AG04449 (cell line): ENCODE measurements around the gene SHB.
A peak's percentile ranks its signal among the peaks of the same experiment; 100 is the strongest.

Experiments
- CTCF ChIA-PET: fragments of 350-600 bp; formaldehyde crosslinking; extraction: SDS; loops from one replicate; lab custom pipeline; 2021; ENCODE audit warnings: antibody characterized with exemption; lab: Yijun Ruan, JAX
- POLR2A ChIA-PET: fragments of 400-600, 350-600 bp; formaldehyde crosslinking; extraction: SDS; loops from one replicate; lab custom pipeline; 2020; ENCODE audit warnings: antibody characterized with exemption, inconsistent platforms; lab: Yijun Ruan, JAX
- DNase-seq: peaks from one replicate; pipeline ENCODE4 v3.0.0-alpha.2; 2010; ENCODE audit warnings: low read depth, low spot score
- H3K4me3 ChIP-seq: 2 replicates; pipeline ENCODE4 v1.5.1; 2011; ENCODE audit warnings: low read depth, mild to moderate bottlenecking, control low read depth, low read length
- CTCF ChIP-seq: IDR thresholded peaks from one replicate; pipeline ENCODE4 v1.5.1; 2011; ENCODE audit warnings: mild to moderate bottlenecking, moderate library complexity, low read length, control low read depth, inconsistent platforms; ENCODE audit not compliant: insufficient read depth; ENCODE audit errors: missing control alignments

The SHB gene

GRCh38 chr9:37979844-37980243 lies 89.2 kb downstream of the SHB start:
- TF ChIP-seq CTCF, result no peak
- no peak for DNase-seq
- CTCF ChIA-PET, result no interaction called here
- no peak overlapping the region for H3K4me3 ChIP-seq
- POLR2A ChIA-PET, result no interaction called here

GRCh38 chr9:37978983-37979382 lies 90.0 kb downstream of the SHB start:
- CTCF ChIA-PET, result interaction anchor here (0.8 to 1.2 kb wide), 2 partner anchors 11 to 106 kb away, joined by 3 to 4 read pairs; no protein-coding TSS in a partner anchor
- H3K4me3 ChIP-seq, result no peak overlapping the region
- POLR2A ChIA-PET, result no interaction called here
- DNase-seq, result no peak
- TF ChIP-seq CTCF, result no peak

GRCh38 chr9:37978481-37978864 lies 90.6 kb downstream of the SHB start:
- CTCF ChIA-PET, result interaction anchor here (0.8 to 1.2 kb wide), 4 partner anchors 10 to 106 kb away, joined by 3 to 4 read pairs (median 3); no protein-coding TSS in a partner anchor
- DNase-seq, result no peak
- no peak overlapping the region for H3K4me3 ChIP-seq
- POLR2A ChIA-PET, result no interaction called here
- no peak for TF ChIP-seq CTCF

GRCh38 chr9:37977851-37978480 lies 91.1 kb downstream of the SHB start:
- POLR2A ChIA-PET, result no interaction called here
- DNase-seq, result no peak
- no peak overlapping the region for H3K4me3 ChIP-seq
- TF ChIP-seq CTCF, result no peak
- CTCF ChIA-PET, result interaction anchor here (1.0 to 1.3 kb wide), 5 partner anchors 8 to 182 kb away, joined by 3 to 4 read pairs (median 3); no protein-coding TSS in a partner anchor

GRCh38 chr9:37976714-37977477 lies 92.1 kb downstream of the SHB start:
- ChIA-PET POLR2A (interaction anchor here (1.0 to 1.1 kb wide), 2 partner anchors 8 to 72 kb away, joined by 3 read pairs; no protein-coding TSS in a partner anchor), CTCF (interaction anchor here (0.8 to 1.3 kb wide), 4 partner anchors 9 to 183 kb away, joined by 3 to 4 read pairs (median 3); no protein-coding TSS in a partner anchor)
- no peak for TF ChIP-seq CTCF
- DNase-seq, result peak; percentile 85
- no peak overlapping the region for H3K4me3 ChIP-seq

GRCh38 chr9:37975639-37976038 lies 93.4 kb downstream of the SHB start:
- POLR2A ChIA-PET, result no interaction called here
- H3K4me3 ChIP-seq, result no peak overlapping the region
- DNase-seq, result no peak
- TF ChIP-seq CTCF, result no peak
- CTCF ChIA-PET, result interaction anchor here (1.1 kb wide), 1 partner anchor 79 kb away, joined by 3 read pairs; no protein-coding TSS in a partner anchor
